ENCODE measurements around the gene EPG5.
"Not testable (repeated sequence)": the region's sequence is repeated elsewhere in the genome, so short reads cannot be mapped to it uniquely, and the experiment has no call there.

EPG5 gene, protein sequence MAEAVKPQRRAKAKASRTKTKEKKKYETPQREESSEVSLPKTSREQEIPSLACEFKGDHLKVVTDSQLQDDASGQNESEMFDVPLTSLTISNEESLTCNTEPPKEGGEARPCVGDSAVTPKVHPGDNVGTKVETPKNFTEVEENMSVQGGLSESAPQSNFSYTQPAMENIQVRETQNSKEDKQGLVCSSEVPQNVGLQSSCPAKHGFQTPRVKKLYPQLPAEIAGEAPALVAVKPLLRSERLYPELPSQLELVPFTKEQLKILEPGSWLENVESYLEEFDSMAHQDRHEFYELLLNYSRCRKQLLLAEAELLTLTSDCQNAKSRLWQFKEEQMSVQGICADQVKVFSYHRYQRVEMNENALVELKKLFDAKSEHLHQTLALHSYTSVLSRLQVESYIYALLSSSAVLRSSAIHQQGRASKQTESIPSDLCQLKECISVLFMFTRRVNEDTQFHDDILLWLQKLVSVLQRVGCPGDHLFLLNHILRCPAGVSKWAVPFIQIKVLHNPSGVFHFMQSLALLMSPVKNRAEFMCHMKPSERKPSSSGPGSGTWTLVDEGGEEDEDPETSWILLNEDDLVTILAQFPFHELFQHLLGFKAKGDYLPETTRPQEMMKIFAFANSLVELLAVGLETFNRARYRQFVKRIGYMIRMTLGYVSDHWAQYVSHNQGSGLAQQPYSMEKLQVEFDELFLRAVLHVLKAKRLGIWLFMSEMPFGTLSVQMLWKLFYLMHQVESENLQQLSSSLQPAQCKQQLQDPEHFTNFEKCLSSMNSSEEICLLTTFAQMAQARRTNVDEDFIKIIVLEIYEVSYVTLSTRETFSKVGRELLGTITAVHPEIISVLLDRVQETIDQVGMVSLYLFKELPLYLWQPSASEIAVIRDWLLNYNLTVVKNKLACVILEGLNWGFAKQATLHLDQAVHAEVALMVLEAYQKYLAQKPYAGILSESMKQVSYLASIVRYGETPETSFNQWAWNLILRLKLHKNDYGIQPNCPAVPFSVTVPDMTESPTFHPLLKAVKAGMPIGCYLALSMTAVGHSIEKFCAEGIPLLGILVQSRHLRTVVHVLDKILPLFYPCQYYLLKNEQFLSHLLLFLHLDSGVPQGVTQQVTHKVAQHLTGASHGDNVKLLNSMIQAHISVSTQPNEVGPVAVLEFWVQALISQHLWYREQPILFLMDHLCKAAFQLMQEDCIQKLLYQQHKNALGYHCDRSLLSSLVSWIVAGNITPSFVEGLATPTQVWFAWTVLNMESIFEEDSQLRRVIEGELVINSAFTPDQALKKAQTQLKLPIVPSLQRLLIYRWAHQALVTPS (N-terminal part only)

DNA sequence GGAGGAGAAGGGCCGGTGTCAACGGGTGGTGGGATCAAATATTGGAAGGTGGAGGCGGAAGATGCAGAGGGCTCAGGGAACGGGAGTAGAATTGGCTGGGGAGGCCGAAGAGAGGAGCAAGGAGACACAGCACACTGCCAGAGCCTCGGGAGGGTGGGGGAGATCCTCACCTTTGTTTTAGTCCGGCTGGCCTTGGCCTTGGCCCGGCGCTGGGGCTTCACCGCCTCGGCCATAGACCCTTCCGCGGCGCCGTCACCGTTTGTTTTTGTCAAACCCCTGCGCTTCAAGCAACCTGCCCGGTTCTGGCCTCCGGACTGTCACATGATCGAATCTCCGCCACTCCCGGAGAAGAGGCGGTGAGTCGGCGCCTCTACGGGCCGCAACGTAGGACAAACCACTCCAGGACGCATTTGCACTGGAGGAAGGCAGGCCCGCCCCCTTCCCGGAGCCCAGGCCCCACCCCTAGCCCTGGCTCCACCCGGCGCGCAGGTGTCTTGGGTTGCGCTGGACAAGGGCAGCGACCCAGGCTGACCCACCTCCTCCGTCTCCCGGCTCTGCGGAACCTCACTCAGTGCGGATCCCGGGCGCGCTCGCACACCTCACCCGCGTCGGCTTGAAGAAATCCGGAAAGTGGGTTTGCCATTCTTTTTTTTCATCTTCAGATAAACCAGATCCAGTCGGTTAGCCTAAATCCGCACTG lies at the start of gene EPG5:
EPG5 (minus strand) TSS at position 323 of the 700 bp plus-strand sequence; CDS start at position 233, 90 bp downstream.
- peak; percentile 95 for DNase-seq

DNA sequence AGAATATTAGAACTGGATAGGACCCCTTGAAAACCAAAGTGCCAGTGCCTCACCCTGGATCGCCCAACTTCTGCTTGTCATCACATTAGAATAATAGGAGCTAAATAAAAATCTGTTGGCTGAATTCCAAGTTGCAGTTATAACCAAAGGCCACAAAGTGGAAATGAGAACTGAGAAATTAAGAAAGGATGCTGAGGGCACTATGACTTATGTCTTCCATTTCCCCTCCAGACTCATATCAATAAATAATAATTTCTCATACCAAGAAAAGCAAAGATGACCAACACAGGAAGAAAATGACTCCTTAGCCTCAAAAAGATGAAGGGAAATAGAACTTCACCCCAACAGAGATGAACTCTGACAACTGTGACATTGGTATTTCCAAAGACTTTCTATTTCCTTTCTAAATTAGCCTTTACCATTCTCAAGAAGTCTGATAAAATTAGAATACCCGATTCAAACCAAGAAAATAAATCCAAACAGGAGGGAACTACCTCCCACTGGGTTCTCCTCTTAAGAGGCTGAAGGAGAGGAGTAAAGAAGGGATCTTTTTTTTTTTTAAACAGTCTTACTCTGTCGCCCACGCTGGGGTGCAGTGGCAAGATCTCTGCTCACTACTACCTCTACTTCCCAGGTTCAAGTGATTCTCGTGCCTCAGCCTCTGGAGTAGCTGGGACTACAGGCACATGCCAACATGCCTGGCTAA lies 46.5 kb upstream of the EPG5 start:
- DNase-seq, result no peak

DNA sequence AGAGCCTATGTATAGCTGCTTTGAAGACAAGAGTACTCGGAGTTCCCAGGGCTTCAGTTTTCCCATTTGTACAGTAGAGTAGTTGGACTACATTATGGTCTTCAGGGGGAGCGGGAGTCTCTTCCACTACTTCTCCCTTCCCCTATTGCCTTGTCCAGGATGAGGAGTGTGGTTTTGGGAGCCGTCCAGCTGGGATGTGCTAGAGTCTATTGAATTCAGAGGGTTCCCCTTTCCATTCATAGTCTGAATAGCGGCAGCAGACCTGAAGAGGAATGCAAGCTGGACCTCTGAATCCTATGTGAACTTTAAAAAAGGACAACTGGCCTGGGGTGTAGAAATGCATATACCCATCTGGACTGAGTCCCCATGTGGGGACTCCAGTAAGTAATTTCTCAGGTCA lies 43.5 kb upstream of the EPG5 start:
- no peak for DNase-seq

DNA sequence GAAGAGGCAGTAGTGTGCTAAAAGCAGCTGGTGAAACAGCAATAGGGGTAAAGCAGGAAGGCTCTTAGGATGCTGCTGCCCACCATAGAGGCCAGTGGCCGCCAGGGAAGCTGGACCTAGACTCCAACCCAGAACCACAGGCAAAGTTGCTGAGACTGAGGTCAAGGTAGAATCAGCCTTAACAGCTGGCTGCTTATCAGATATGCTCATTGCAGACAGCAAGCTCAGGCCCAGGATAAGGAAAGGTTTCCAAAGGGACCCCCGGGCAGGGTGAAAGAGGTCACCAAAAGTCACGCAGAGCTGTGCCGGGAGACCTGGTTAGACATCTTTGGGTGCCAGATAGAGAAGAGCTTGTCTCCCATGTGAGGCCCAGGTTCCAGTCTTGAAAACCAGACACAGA lies 42.9 kb upstream of the EPG5 start:
- no peak for DNase-seq

DNA sequence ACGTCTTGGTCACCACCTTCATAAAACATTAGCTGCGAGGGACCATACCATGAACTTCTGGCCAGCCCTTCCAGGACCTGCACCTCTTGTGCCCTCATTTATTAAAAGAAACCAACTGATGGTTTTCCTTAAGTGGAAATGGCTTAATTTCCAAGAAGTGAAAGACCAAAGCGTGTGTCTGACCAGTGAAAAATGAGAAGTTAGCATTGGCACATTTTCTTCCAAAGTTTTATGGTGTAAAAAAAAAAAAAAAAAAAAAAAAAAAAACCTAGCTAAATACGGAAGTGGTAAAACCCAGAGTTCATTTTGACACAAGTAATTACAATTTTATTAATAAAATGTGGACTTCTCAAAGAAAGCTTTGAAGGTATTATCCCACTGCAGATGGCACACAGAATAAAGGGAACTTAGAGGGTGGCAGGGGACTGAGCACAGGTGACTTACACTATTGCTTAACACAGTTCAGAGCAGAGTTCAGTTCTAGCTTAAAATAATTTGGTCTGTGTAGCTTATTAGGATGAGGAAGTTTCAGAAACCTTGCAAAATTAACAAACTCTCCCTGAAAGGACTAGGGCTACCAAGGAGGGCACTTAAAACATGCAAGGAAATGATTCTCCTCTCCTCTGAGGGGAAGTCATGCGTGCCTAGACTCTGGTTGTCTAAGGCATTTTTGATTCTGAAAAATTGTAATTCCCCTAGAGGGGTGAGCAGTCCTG lies 42.2 kb upstream of the EPG5 start:
- DNase-seq, result no peak

DNA sequence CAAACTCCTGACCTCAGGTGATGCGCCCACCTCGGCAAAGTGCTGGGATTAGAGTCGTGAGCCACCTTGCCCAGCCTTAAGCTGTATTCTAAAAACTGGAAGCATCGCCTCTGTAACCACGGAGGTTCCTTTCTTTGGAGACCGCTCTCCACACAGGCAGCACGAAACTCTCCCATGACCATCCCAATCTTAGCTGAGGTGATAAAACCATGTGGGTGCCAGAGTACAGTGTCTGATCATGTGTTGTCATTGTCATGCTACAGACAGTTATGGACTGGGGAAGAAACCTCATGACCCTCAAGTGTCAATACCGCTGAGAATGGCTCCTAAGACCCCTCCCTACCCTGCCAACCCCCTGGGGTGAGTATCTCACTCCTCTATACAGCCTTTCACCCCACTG lies 41.4 kb upstream of the EPG5 start:
- no peak for DNase-seq

DNA sequence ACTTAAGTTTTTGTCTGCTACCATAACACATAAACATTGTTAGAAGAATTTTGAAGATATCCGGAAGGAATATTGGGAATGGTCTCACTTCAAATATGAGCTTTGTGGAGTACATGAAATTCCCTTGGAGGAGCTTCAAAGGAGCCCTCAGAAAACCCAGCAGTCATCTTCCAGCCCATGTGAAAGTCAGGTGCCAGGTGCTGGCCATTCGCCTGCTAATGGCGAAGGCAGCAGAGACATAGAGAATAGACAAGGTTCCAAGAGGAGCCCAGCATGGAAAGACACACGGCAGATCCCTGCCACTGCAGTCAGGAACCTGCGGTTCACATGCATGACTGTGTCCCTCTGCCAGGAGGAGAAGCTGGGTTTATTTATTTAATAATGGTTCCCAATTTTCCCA lies 40.0 kb upstream of the EPG5 start:
- DNase-seq, result no peak

DNA sequence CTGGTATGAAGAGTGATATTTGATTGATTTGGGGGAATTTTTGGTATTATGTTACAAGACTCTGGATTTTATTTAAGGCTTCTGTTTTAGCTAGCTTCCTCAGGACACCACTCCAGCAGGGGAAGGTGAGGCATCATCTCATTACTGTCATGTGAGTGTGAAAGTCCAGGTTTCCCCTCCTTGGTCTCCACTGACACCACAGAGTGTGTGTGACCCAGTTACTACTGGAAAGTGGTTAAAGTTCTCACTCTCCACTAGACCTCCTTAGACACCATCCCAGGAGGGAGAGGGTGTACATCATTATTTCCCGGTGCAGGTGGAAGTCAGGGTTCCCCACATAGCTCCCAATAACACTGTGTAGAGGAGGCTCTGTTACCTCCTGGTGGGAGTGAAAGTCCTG lies 35.8 kb upstream of the EPG5 start:
- no peak for DNase-seq

DNA sequence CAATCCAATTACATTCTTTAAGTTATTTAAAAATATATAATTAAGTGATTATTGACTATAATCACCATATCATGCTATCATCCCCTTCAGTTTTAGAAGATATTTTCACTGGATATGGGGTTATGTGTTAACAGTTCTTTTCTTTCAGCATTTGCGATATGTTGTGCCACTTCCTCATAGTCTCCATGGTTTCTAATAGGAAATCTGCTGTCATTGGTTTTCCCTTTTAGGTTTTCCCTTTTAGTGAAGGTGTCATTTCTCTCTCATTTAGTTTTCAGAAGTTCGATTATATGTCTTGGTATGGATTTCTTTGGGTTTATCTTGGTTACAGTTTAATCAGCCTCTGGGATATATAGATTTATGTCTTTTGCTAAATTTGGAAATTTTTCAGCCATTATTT lies 34.8 kb upstream of the EPG5 start:
- no peak for DNase-seq

DNA sequence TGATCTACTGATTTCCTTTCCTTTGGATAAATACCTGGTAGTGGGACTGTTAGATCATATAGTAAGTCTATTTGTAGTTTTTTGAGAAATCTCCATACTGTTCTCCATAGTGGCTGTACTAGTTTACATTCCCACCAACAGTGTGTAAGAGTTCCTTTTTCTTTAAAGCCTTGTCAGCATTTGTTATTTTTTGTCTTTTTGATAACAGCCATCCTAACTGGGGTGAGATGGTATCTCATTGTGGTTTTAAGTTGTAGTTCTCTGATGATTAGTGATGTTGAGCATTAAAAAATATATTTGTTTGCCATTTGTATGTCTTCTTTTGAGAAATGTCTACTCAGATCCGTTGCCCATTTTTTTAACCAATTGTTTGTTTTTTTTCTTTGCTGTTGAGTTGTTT lies 33.9 kb upstream of the EPG5 start:
- no peak for DNase-seq

DNA sequence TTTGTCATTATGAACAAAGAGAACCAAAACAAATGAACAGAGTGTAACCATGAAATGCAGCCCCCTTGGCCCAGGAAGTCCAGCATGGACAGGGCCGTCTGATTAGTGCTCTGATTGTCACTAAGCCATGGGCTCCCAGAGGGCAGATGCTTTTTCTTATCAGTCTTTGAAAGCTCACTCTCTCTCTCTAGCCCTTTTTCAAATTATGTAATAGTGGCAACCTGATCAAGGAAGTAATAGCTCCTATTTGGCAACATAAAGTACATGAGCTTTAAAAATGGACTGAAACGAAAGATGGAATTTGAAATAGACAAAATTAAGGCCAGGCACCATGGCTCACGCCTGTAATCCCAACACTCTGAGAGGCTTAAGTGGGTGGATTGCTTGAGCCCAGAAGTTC lies 32.4 kb upstream of the EPG5 start:
- no peak for DNase-seq

DNA sequence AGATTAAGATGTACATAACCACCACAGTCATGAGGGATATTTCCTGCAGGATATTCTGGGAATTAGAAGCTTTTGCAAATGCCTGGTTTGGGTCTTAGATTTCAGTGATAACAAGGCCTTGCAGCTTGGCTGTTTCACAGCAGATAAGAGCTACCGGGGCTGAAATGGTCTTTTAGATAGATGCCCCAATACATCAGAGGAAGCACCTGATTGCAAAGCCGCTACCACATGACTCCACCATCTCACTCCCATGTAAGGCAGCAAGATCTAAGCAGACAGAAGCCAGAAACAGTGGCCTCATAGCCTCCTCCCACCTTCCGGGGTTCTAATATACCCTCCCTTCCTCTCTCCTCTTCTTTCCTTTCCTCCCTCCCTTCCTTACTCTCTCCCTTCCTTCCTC lies 31.1 kb upstream of the EPG5 start:
- no peak for DNase-seq

DNA sequence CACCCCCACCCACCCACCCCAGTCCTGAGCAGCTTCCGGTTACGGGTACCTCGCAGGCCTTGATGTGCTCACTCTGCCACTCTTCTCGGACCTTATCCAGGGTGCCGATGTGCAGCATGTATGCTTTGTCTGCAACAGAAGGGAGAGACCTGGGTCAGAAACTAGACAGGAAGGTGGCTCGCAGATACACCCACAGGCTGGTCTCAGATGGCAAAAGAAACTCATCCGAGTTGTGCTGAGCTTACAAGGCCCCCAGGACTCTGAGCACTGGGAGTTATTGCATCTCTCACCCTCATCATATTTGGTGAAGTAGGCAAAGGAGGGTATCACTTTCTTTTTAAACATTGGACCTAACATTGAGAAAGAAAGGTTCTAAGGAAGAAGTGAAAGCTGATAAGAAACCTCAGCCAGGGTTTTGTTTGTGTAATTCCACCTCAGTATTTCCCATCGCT lies 30.6 kb upstream of the EPG5 start:
- DNase-seq, result no peak

DNA sequence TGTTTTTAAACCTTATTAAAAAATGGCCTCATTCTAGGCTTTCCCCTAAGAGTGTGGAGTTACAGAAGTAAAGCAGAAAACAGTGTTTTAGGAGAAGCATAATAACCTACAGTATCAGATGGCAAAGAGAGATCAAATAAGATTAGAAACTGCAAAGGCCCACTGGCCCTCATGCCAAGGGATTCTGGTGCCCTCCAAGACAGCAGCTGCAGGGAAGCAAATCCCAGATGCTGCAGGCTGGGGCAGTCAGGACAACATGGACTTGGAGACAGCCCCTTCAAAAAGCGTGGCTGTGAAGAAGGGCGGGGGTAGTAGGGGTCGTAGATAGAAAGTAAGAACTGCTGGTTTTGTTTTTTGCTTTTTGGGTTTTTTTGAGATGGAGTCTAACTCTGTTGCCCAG lies 28.3 kb upstream of the EPG5 start:
- DNase-seq, result no peak

DNA sequence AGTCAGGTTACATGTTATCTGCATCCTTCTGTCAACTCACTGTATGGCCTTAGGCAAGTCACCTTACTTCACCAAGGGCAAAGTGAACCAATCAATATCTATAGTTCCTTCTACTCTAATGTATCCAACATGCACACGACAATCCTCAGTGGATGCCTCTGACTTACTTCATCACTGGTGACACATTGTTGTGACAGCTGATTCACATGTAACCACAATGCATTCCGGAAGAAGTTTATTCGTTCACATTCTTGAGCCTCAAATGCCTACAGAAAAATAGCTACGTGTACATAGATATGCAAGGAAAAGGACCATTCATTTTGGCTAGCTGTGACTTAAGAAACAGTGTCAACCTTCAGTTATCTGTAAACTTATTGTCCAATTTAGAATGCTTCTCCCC lies 26.3 kb upstream of the EPG5 start:
- peak; percentile 80 for DNase-seq

DNA sequence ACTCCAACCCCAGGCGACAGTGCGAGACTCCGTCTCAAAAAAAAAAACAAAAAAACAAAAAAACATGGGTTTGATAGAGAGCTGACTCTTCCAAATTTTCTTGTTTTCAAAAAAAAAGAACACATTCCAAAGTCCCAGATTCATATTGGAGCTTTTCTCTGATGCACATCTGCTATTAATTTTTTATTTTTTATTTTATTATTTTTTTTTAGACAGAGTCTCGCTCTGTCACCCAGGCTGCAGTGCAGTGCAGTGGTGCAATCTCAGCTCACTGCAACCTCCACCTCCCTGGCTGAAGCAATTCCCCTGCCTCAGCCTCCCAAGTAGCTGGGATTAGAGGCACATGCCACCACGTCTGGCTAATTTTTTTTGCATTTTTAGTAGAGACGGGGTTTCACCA lies 25.4 kb upstream of the EPG5 start:
- DNase-seq, result not testable (repeated sequence)

DNA sequence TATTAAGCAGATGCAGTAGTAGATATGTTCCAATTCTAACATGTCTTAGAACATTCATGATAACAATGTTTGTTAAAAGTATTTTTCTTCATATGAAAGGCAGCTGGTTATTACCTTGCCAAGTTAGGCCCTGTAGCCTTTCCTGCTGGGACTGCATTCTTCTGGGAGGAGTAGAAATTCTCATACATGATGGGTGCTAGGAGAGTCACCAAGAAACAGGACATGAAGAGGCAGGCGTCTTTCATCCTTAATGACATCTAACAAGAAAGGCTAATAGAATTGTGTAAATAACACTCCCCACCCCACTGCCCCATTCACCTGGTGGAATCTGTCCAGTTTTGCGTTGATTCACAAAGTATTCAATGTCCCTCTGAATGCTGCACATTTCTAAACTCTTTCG lies 24.7 kb upstream of the EPG5 start:
- no peak for DNase-seq

DNA sequence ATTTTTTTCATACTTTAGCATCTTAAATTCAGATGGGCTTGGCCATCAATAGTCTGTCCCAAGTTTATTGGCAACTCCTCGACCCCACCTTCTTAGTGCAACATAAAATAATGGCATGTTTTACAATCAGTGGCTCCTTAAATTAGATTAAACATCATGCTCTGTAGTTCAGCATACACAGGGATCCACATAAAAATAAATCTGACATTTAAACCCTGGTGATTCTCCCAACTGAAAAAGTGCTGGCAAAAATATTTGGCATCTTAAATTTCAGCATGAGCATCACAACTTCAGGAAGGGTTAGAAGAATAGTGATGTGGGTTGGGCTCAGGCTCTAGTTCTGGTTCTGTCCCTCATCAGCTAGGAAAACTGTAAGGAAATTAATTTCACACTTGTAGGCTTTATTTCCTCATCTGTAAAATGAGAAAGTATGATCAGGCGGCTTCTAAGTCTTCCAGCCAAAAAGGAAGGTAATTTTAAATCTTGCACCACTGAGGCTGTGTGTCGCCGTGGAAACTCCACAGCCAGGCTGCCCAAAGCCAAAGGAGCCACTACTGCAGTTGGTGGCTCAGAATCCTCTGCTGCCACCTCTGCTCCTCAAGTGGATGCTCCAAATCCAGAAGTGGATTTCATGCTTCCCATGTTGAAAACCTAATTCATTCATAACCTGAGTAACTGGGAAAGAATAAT lies 17.6 kb upstream of the EPG5 start:
- DNase-seq, result no peak

DNA sequence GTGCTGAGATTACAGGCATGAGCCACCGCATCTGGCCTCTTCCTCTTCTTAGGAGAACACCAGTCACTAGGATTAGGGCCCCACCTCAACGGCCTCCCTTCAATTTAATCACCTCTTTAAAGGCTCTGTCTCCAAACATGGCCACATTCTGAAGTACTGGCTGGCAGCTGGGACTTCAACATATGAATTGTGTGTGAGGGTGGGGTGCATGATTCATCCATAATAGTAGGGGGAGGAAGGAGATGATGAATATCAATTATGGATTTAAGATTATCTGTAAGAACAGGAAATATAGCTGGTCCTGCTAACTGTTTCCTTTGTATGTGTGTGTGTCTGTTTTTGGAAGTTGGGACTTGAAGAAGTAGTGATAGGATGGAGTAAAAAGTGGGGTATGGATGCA lies 14.7 kb upstream of the EPG5 start:
- DNase-seq, result no peak

DNA sequence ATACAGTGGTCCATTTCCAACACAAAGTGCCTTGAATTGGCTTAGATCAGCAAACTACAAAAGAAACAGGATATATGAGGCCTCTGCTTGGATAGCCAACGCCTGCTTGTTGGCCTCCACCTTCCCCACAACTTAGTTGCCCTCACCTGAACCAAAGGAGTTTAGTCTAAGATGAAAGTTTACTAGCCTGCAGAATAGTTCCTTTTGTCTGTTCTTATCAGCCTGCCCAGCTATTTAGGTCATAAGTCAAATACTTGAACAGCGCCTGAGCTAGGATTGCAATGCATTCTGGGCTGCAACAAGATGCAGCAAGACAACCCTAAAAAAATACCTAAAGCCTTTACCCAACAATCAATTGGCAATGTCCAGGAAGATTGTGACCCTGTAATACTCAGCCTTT lies 13.1 kb upstream of the EPG5 start:
- DNase-seq, result no peak

DNA sequence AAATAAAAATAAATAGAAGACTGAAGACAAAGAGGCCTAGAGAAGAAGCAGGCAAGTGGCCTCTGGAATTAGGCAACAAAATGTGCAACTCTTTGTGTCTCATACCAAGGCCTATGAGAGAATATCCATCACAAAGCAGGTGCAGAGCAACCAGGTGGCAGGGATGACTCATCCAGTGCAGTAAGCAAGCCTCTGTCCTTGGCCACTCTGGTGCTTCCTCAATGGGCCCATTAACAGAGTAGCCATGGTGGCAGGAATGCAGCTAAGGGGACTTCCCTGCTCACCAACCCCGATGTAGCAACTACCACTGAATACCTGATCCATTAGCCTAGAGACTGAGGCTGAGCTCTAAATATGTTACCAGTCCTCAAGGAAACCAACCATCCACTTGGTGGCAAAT lies 11.0 kb upstream of the EPG5 start:
- DNase-seq, result no peak

Data from HCEC 1CT (cell line).